CD4-positive, alpha-beta T cell (primary cell): ENCODE results near the gene ADAMTS20. TPM values are rescaled to one million over a fixed set of nuclear protein-coding genes. Genes with fewer than 3 reads are reported as not detected.
"Not testable (repeated sequence)": the region's sequence is repeated elsewhere in the genome, so short reads cannot be mapped to it uniquely, and the experiment has no call there.

Experiments
- ATAC-seq: fragments of 200-7000 bp; cut with Tn5 transposase; one replicate; pipeline ENCODE4 v1.10.0; 2022; ENCODE audit warnings: mild to moderate bottlenecking; ENCODE audit not compliant: poor library complexity
- CTCF ChIA-PET: fragments of 350-600 bp; sonication (Branson Sonifier 250); formaldehyde crosslinking; loops from one replicate; lab custom pipeline; 2021; ENCODE audit warnings: antibody characterized with exemption, inconsistent platforms; lab: Charles Lee
- POLR2A ChIA-PET: fragments of 350-600 bp; sonication (Branson Sonifier 250); formaldehyde crosslinking; loops from one replicate; lab custom pipeline; 2021; ENCODE audit warnings: antibody characterized with exemption, inconsistent platforms; lab: Charles Lee
- DNase-seq, 14 experiments: peaks; one replicate each; pipeline ENCODE4 v3.0.0-alpha.2; 2013 to 2020; ENCODE audit warnings: mixed read lengths in 2 of 14
- H3K27ac ChIP-seq, 2 donors: one replicate each; pipeline versions ENCODE4 v1.5.1 to v1.7.0; 2013; ENCODE audit warnings: low read length in 2 of 2, low read depth in 1 of 2, mild to moderate bottlenecking in 1 of 2
- H3K27me3 ChIP-seq, 2 experiments: 1 replicate in 1 of 2; 2 replicates in 1 of 2; pipeline versions ENCODE4 v1.6.1 to v1.7.0; 2013; ENCODE audit warnings: low read length in 2 of 2, control low read depth in 1 of 2, mild to moderate bottlenecking in 1 of 2, moderate library complexity in 1 of 2; ENCODE audit not compliant: insufficient read depth in 2 of 2, control insufficient read depth in 1 of 2
- H3K36me3 ChIP-seq: one replicate; pipeline ENCODE4 v1.6.1; 2013; ENCODE audit warnings: low read length, control low read depth; ENCODE audit not compliant: insufficient read depth
- H3K4me1 ChIP-seq: one replicate; pipeline ENCODE4 v1.6.1; 2013; ENCODE audit warnings: low read length, control low read depth; ENCODE audit not compliant: insufficient read depth
- H3K4me3 ChIP-seq: one replicate; pipeline ENCODE4 v1.5.1; 2013; ENCODE audit warnings: mild to moderate bottlenecking, low read length, moderate library complexity
- H3K9me3 ChIP-seq, 2 experiments: 1 replicate in 1 of 2; 2 replicates in 1 of 2; pipeline versions ENCODE4 v1.6.1 to v1.7.0; 2013; ENCODE audit warnings: low read length in 2 of 2, mild to moderate bottlenecking in 2 of 2, control low read depth in 1 of 2, moderate library complexity in 1 of 2; ENCODE audit not compliant: control insufficient read depth in 1 of 2, insufficient read depth in 1 of 2
- H3K27ac Mint-ChIP-seq: one replicate; pipeline ENCODE4 v1.8.0; 2020; ENCODE audit warnings: mixed read lengths
- H3K27me3 Mint-ChIP-seq: one replicate; pipeline ENCODE4 v1.8.0; 2021; ENCODE audit warnings: mixed read lengths
- H3K36me3 Mint-ChIP-seq: one replicate; pipeline ENCODE4 v1.8.0; 2021; ENCODE audit warnings: low read depth, mixed read lengths
- H3K4me1 Mint-ChIP-seq: one replicate; pipeline ENCODE4 v1.8.0; 2021; ENCODE audit warnings: low read depth, mixed read lengths
- H3K4me3 Mint-ChIP-seq: one replicate; pipeline ENCODE4 v1.8.0; 2020; ENCODE audit warnings: mild to moderate bottlenecking, mixed read lengths
- H3K9me3 Mint-ChIP-seq: one replicate; pipeline ENCODE4 v1.8.0; 2020; ENCODE audit warnings: mixed read lengths
- intact Hi-C, 2 experiments: fragments of 100-400 bp; cut with DNase I in 1 of 2; cut with micrococcal nuclease in 1 of 2; formaldehyde crosslinking; loops; one replicate each; pipeline versions ENCODE4 v1.15.1 to v1.9.0; 2023 to 2025; cut with DNase I, micrococcal nuclease
- total RNA-seq, 174 experiments: library from RNA in 2 of 174; stranded (reverse) in 2 of 174; gene quantifications; one replicate each; pipeline ENCODE4 v1.2.3 and lab custom pipeline; 2021 to 2026
- TF ChIP-seq, protein P1 (sequence below): fragments of 200-600 bp; IDR thresholded peaks from one replicate; pipeline ENCODE4 v1.8.0; 2022; ENCODE audit warnings: antibody characterized with exemption, mild to moderate bottlenecking

The ADAMTS20 gene
- total RNA-seq, 2 experiments from 2014 or later: not detected

DNA sequence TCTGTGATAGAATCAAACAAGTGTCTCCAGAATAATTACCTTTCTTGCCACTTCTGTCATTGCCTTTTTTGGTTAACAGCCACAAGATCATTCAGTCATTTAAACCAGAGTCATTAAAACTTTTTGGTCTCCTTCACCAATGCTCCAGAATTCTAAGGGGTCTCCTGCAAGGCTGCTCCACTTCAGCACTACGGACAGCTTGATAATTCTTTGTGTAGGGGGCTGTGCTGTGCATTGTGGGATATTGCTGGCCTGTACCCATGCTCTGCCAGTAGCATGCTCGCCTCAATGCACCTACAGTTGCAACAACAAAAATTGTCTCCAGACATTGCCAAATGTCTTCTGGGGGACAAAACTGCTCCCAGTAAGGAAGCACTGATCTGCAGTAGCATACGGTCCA lies 7.3 kb downstream of the ADAMTS20 start:
- ATAC-seq (no peak), DNase-seq (no peak)
- H3K9me3 ChIP-seq: no peaks in the 10 kb centered on the region
- intact Hi-C loops: no loop called here
- Mint-ChIP-seq H3K4me3 (no peak overlapping the region), H3K27me3 (peaks cover 19% of the 10 kb centered on the region), H3K9me3 (no peaks in the 10 kb centered on the region), H3K4me1 (no peaks in the 10 kb centered on the region), H3K36me3 (no peaks in the 10 kb centered on the region), H3K27ac (no peak overlapping the region)
- ChIA-PET CTCF (no interaction called here), POLR2A (no interaction called here)
- TF ChIP-seq, protein P1, sequence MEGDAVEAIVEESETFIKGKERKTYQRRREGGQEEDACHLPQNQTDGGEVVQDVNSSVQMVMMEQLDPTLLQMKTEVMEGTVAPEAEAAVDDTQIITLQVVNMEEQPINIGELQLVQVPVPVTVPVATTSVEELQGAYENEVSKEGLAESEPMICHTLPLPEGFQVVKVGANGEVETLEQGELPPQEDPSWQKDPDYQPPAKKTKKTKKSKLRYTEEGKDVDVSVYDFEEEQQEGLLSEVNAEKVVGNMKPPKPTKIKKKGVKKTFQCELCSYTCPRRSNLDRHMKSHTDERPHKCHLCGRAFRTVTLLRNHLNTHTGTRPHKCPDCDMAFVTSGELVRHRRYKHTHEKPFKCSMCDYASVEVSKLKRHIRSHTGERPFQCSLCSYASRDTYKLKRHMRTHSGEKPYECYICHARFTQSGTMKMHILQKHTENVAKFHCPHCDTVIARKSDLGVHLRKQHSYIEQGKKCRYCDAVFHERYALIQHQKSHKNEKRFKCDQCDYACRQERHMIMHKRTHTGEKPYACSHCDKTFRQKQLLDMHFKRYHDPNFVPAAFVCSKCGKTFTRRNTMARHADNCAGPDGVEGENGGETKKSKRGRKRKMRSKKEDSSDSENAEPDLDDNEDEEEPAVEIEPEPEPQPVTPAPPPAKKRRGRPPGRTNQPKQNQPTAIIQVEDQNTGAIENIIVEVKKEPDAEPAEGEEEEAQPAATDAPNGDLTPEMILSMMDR: no peak
- no peaks in the 10 kb centered on the region for H3K36me3 ChIP-seq
- no peaks in the 10 kb centered on the region for H3K27me3 ChIP-seq
- H3K27ac ChIP-seq: no peak overlapping the region
- H3K4me1 ChIP-seq: no peaks in the 10 kb centered on the region
- no peak overlapping the region for H3K4me3 ChIP-seq

DNA sequence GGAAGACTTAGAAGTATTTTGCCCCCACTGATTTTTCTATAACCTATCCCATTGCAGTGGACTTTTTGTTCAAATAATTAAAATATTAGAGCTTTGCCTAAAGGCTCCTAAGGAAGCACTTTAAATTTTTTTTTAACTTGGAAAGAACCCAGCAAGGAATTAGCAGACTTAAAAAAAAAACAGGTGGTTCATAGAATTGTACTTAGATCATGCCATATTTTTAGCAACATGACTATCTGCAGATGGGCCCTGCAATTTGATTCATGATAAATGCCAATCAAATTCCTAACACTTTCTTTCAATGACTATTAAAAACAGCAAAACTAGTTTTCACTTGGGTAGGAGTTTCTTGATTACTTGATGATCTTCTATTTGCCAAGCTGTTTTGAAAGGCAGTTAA lies 11.5 kb downstream of the ADAMTS20 start:
- Mint-ChIP-seq H3K4me1 (no peaks in the 10 kb centered on the region), H3K4me3 (no peak overlapping the region), H3K36me3 (no peaks in the 10 kb centered on the region), H3K27ac (no peak overlapping the region), H3K27me3 (no peaks in the 10 kb centered on the region), H3K9me3 (peaks cover 3% of the 10 kb centered on the region)
- ChIA-PET CTCF (no interaction called here), POLR2A (no interaction called here)
- Histone ChIP-seq H3K9me3 (no peaks in the 10 kb centered on the region), H3K4me3 (no peak overlapping the region), H3K27me3 (no peaks in the 10 kb centered on the region), H3K36me3 (no peaks in the 10 kb centered on the region), H3K27ac (no peak overlapping the region), H3K4me1 (no peaks in the 10 kb centered on the region)
- ATAC-seq (no peak), DNase-seq (no peak)
- intact Hi-C loops: no loop called here
- TF ChIP-seq, protein P1: no peak

DNA sequence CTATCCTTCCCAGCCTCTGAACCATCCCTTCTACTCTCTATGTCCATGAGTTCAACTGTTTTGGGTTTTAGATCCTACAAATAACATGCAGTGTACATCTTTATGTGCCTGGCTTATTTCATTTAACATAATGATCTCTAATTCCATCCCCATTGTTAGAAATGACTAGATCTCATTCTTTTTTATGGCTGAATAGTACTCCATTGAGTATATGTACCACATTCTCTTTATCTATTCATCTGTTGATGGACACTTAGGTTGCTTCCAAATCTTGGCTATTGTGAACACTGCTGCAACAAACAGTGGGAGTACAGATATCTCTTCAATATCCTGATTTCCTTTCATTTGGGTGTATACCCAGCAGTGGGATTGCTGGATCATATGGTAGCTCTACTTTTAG lies 14.3 kb downstream of the ADAMTS20 start:
- H3K27me3 Mint-ChIP-seq, H3K27me3 ChIP-seq, H3K27ac ChIP-seq, H3K9me3 Mint-ChIP-seq, H3K4me1 ChIP-seq, H3K36me3 Mint-ChIP-seq, POLR2A ChIA-PET, H3K4me3 ChIP-seq, CTCF ChIA-PET, H3K4me3 Mint-ChIP-seq, intact Hi-C loops, H3K9me3 ChIP-seq, DNase-seq, H3K27ac Mint-ChIP-seq, H3K36me3 ChIP-seq, H3K4me1 Mint-ChIP-seq, ATAC-seq: not testable (repeated sequence)

DNA sequence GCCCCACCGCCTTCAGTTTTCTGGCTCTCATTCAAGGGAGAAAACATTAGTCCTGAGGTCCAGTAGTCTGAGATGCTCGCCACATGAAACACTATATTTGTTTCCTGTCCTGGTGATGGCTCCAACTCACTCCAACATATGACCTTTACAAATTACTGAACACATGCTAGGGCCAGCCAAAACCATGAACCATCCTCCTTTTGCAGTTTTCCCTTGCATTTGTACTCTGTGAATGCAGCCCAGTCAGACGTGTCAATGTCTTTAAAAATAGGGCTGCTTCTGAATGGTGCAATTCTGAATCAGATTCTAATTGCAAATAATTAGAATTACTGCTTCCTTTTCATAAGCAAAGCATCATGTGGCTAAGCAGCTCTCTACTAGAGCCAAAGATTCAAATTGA lies 36.0 kb downstream of the ADAMTS20 start:
- intact Hi-C loops: no loop called here
- Mint-ChIP-seq H3K9me3 (peaks cover 2% of the 10 kb centered on the region), H3K27me3 (no peaks in the 10 kb centered on the region), H3K36me3 (no peaks in the 10 kb centered on the region), H3K27ac (no peak overlapping the region), H3K4me3 (no peak overlapping the region), H3K4me1 (no peaks in the 10 kb centered on the region)
- Histone ChIP-seq H3K4me1 (no peaks in the 10 kb centered on the region), H3K4me3 (no peak overlapping the region), H3K27ac (no peak overlapping the region), H3K27me3 (no peaks in the 10 kb centered on the region), H3K9me3 (peaks cover 0 to 3% of the 10 kb centered on the region in 2 experiments), H3K36me3 (no peaks in the 10 kb centered on the region)
- ChIA-PET POLR2A (no interaction called here), CTCF (no interaction called here)
- ATAC-seq (no peak), DNase-seq (no peak)
- TF ChIP-seq, protein P1: no peak
